ENCODE data around the gene FAM227B.

Gene FAM227B

DNA sequence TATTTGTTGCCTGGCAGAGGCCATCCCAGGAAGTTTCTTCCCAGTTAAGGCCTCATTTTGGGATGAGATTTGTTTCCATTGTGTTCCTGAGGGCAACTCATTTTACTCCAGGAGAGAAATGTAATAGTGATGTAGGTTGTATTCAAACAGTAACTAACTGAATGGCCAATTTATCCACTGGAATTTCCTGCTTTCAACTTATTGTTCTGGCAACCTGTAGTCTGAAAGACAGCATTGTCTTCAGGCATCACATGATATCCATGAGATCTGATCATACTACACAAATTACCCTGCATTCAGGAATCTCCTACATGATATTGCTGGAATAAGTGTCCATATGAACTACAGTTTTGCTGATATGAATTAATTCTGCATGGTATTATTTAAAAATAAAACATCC lies 277.1 kb downstream of the FAM227B start:
- DNase-seq = no peak

DNA sequence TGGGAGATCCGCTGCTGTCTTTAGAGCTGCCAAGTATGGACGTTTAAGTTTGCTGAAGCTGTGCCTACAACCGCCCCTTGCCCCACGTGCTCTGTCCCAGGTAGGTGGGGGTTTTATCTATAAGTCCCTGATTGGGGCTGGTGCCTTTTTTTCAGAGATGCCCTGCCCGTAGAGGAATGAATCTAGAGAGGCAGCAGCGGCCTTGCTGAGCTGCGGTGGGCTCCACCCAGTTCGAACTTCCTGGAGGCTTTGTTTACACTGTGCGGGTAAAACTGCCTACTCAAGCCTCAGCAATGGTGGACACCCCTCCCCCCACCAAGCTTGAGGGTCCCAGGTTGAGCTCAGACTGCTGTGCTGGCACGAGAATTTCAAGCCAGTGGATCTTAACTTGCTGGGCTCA lies 281.0 kb downstream of the FAM227B start:
- no peak for DNase-seq

- DNase-seq = no peak
Measured at GRCh38 chr15:49331951-49332350, 288.7 kb downstream of the FAM227B start.

- no peak for DNase-seq
Measured at GRCh38 chr15:49331442-49331841, 289.2 kb downstream of the FAM227B start.

DNA sequence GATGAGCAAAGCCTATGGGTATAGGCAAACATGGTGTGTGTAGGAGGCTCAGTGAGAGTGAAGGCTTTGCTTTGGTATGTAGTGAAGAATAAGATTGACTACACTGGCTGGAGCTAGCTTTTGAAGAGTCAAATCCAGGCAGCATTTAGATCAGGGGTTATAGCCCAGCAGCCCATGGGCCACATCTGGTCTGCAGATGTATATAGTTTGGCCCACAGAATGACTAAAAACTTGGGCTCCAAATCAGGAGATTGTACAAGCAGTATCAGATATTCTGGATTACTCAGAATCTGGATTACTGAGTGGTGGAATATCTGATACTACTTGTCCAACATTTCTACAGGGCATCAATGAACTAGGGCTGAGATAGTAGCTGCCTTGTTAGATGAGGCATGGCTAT lies 290.5 kb downstream of the FAM227B start:
- DNase-seq = no peak

- DNase-seq = no peak
Measured at GRCh38 chr15:49328941-49329340, 291.7 kb downstream of the FAM227B start.

DNA sequence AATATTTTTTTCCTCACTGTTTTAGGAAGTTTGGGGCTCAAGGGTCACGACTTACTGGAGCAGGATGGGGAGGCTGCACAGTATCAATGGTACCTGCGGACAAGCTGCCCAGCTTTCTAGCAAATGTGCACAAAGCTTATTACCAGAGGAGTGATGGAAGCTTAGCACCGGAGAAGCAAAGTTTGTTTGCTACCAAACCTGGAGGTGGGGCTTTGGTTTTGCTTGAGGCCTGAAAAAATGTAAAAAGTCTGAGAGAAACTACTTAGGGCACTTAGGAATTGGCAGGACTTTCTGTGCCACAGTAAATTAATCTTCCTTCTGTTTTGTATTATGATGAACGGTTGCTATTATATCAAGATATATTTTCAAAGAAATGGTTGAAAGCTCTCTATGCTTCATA lies 292.7 kb downstream of the FAM227B start:
- DNase-seq = no peak

GRCh38 chr15:49323207-49323606 lies 297.4 kb downstream of the FAM227B start:
- no peak for DNase-seq

- no peak for DNase-seq
Measured at GRCh38 chr15:49320351-49320750, 300.3 kb downstream of the FAM227B start.

- DNase-seq = no peak
Measured at GRCh38 chr15:49315391-49315823, 305.2 kb downstream of the FAM227B start.

GRCh38 chr15:49314716-49315115 lies 305.9 kb downstream of the FAM227B start:
- DNase-seq = no peak

- DNase-seq = no peak
Measured at GRCh38 chr15:49313650-49314049, 307.0 kb downstream of the FAM227B start.

DNA sequence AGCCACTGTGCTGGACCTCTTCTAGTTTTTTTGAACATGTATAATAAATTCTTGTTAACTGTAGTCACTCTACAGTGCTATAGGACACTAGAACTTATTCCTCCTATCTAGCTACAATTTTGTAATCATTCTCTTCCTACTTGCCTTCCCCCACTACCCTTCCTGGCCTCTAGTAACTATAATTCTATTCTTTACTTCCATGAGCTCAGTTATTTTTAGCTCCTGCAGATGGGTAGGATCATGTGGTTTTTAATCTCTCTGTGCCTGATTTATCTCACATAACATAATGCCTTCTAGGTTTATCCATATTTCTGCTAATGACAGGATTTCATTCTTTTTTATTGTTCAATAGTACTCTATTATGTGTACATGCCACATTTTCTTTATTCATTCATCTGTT lies 310.7 kb downstream of the FAM227B start:
- no peak for DNase-seq

- no peak for DNase-seq
Measured at GRCh38 chr15:49308686-49309085, 311.9 kb downstream of the FAM227B start.

DNA sequence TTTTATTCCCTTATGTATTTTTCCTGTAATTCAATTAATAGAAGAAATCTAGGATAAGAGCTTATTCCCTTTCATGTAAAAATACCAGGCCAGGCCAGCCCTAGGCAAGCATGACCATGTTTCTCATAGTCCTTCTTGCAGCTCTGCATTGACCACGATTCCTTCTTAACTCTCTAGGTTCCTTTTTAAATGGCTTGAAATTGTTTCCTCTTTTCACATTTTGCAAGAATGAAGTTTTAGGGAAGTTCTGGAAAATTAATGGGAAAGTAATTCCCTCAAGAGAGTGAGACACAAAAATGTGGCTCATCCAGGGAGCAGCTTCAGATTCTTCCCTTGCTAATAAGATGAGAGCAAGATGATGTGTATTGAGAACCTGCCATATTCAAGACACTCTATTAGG lies 314.1 kb downstream of the FAM227B start:
- no peak for DNase-seq

- no peak for DNase-seq
Measured at GRCh38 chr15:49303003-49303402, 317.6 kb downstream of the FAM227B start.

DNA sequence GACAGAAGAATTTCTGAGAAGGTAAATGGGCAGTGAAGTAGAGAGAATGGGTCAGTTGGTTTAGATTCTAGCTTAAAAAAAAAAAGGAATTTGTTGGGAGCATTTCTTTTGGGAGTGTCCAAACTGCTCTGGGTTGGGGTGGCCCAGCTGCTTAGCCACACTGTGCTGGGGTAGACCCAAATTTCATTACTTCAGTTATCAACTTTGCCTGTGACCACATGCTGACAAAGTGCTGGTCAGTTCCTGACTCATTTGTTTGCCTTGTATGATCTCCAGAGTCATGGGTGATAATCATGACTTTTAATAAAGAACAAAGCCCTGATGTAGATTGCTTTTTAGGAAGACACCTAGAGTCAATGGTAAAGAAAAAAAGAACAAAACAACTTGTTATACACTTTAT lies 319.1 kb downstream of the FAM227B start:
- DNase-seq = no peak

- no peak for DNase-seq
Measured at GRCh38 chr15:49300856-49301255, 319.8 kb downstream of the FAM227B start.

GRCh38 chr15:49297584-49297983 lies 323.0 kb downstream of the FAM227B start:
- no peak for DNase-seq

- DNase-seq = no peak
Measured at GRCh38 chr15:49296258-49296657, 324.4 kb downstream of the FAM227B start.

- DNase-seq = no peak
Measured at GRCh38 chr15:49293941-49294340, 326.7 kb downstream of the FAM227B start.

- DNase-seq = no peak
Measured at GRCh38 chr15:49290191-49290590, 330.4 kb downstream of the FAM227B start.

- DNase-seq = no peak
Measured at GRCh38 chr15:49288391-49288790, 332.2 kb downstream of the FAM227B start.

DNA sequence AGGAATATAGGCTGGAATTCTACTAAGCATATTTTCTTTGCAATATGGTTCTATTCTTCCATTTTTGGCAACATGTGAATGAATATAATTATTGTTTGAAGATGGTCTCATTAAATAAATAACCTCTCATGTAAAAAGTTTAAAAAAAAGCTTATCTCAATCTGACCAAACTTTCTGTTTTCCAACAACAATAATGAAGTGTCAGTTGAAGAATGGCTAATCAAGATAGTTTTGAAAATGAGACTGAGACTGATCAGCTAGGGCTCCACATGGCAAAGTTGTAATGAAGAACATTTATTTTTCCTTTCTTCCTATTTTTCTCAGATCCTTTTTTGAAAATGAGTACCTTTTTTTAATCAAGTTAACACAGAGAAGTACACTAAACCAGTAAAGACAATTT lies 333.1 kb downstream of the FAM227B start:
- no peak for DNase-seq

DNA sequence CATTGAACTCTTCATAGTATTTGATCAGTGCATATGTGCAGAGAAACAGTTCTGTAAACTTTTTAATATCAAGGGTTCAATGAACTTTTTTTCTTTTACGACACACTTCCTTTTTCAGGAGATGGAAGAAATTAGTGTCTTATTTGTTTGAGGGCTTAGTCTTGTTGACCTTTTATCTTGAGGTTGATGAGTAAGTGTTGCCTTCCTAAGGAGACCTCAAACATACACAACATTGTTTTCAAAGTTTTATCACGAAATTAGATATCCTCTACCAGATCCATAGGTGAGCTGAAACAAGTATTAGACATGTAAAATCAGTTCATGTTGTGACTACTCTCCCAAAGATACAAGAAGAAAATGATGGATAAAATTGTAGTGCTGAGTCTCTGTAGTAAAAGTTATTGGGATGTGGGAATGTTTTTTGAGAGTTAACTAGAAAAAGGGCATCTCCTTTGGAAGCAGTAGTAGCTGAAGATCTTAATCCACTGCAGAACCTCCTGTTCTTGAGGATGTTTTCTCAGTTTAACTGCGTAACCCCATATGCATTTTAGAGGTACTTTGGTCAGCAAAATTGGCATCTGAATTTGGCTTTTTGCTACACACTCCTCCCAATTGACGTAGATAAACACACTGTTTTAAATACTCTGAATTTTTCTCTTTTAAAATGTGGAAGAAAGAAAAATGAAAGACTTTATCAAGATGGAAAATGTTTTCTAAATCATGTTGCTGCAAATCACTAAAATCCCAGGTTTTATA lies 333.8 kb downstream of the FAM227B start:
- no peak for DNase-seq

Data from activated CD8-positive, alpha-beta memory T cell treated with anti-CD3 and anti-CD28 coated beads, Interleukin-2, amount 50 U/mL, for 48 hours (primary cell).